ENCODE measurements around the gene PLCB4. TPM values are rescaled to one million over a fixed set of nuclear protein-coding genes. Genes with fewer than 3 reads are reported as not detected.

PLCB4 gene
- polyA plus RNA-seq, 1 experiment = 8.8 TPM

GRCh38 chr20:9093218-9093957 is 24.5 kb downstream of the PLCB4 start:
- TF ChIP-seq CTCF (IDR thresholded peaks at IDR 0.05; ENCODE audit: insufficient read depth, low read depth, low read length) = no peak
- no peaks in the 10 kb centered on the region for H3K36me3 ChIP-seq (ENCODE audit: control insufficient read depth, insufficient read depth, low read length)
- no peaks in the 10 kb centered on the region for H3K27me3 ChIP-seq (ENCODE audit: control insufficient read depth, insufficient read depth, low read length)
- H3K4me3 ChIP-seq (ENCODE audit: low read depth, low read length) = no peak overlapping the region
- ChIA-PET POLR2A (interaction anchor here (0.6 kb wide), 1 partner anchor 177 kb away, joined by 4 read pairs; no protein-coding TSS in a partner anchor), CTCF (interaction anchor here (0.9 kb wide), 1 partner anchor 240 kb away, joined by 3 read pairs; no protein-coding TSS in a partner anchor)
- no peak for DNase-seq (ENCODE audit: low read depth)

- Histone ChIP-seq H3K4me3 (ENCODE audit: low read depth, low read length) (no peak overlapping the region), H3K36me3 (ENCODE audit: control insufficient read depth, insufficient read depth, low read length) (no peaks in the 10 kb centered on the region), H3K27me3 (ENCODE audit: control insufficient read depth, insufficient read depth, low read length) (no peaks in the 10 kb centered on the region)
- ChIA-PET CTCF (interaction anchor here (0.6 to 0.9 kb wide), 3 partner anchors 9 to 297 kb away, joined by 4 to 5 read pairs (median 4); no protein-coding TSS in a partner anchor), POLR2A (no interaction called here)
- no peak for TF ChIP-seq CTCF (IDR thresholded peaks at IDR 0.05; ENCODE audit: insufficient read depth, low read depth, low read length)
- no peak for DNase-seq (ENCODE audit: low read depth)
Measured at GRCh38 chr20:9099372-9099771, 30.5 kb downstream of the PLCB4 start.

GRCh38 chr20:9100691-9101090 is 31.8 kb downstream of the PLCB4 start:
- ChIA-PET CTCF (no interaction called here), POLR2A (no interaction called here)
- no peak for TF ChIP-seq CTCF (IDR thresholded peaks at IDR 0.05; ENCODE audit: insufficient read depth, low read depth, low read length)

GRCh38 chr20:9102456-9102855 is 33.6 kb downstream of the PLCB4 start:
- Histone ChIP-seq H3K4me3 (ENCODE audit: low read depth, low read length) (no peak overlapping the region), H3K36me3 (ENCODE audit: control insufficient read depth, insufficient read depth, low read length) (no peaks in the 10 kb centered on the region), H3K27me3 (ENCODE audit: control insufficient read depth, insufficient read depth, low read length) (no peaks in the 10 kb centered on the region)
- ChIA-PET CTCF (no interaction called here), POLR2A (interaction anchor here (0.7 kb wide), 1 partner anchor 96 kb away, joined by 3 read pairs; no protein-coding TSS in a partner anchor)
- no peak for DNase-seq (ENCODE audit: low read depth)
- TF ChIP-seq CTCF (IDR thresholded peaks at IDR 0.05; ENCODE audit: insufficient read depth, low read depth, low read length) = no peak

More at GRCh38 chr20:9100691-9101090, 31.8 kb downstream of the PLCB4 start:
- no peaks in the 10 kb centered on the region for H3K36me3 ChIP-seq (ENCODE audit: control insufficient read depth, insufficient read depth, low read length)
- no peak overlapping the region for H3K4me3 ChIP-seq (ENCODE audit: low read depth, low read length)
- DNase-seq (ENCODE audit: low read depth) = no peak
- no peaks in the 10 kb centered on the region for H3K27me3 ChIP-seq (ENCODE audit: control insufficient read depth, insufficient read depth, low read length)

- no peaks in the 10 kb centered on the region for H3K27me3 ChIP-seq (ENCODE audit: control insufficient read depth, insufficient read depth, low read length)
- TF ChIP-seq CTCF (IDR thresholded peaks at IDR 0.05; ENCODE audit: insufficient read depth, low read depth, low read length) = no peak
- DNase-seq (ENCODE audit: low read depth) = no peak
- ChIA-PET CTCF (no interaction called here), POLR2A (no interaction called here)
- no peaks in the 10 kb centered on the region for H3K36me3 ChIP-seq (ENCODE audit: control insufficient read depth, insufficient read depth, low read length)
- no peak overlapping the region for H3K4me3 ChIP-seq (ENCODE audit: low read depth, low read length)
Measured at GRCh38 chr20:9103955-9104354, 35.1 kb downstream of the PLCB4 start.

All from BJ (cell line).